Spinal cord (tissue), 10 donors: ENCODE results near the gene SLC12A3. TPM values are rescaled to one million over a fixed set of nuclear protein-coding genes. Genes with fewer than 3 reads are reported as not detected.

Experiments used
- DNase-seq, 6 donors: peaks; one replicate each; pipeline versions ENCODE4 v3.0.0 to v3.0.0-alpha.2; 2013 to 2015; ENCODE audit warnings: low spot score in 6 of 6, low read depth in 4 of 6
- H3K27ac ChIP-seq: one replicate; pipeline ENCODE4 v1.5.1; 2013; ENCODE audit warnings: low read depth, low read length, control low read depth
- H3K27me3 ChIP-seq: one replicate; pipeline ENCODE4 v1.6.1; 2013; ENCODE audit warnings: low read length; ENCODE audit not compliant: control insufficient read depth, insufficient read depth
- H3K36me3 ChIP-seq: one replicate; pipeline ENCODE4 v1.6.1; 2013; ENCODE audit warnings: low read length; ENCODE audit not compliant: control insufficient read depth, insufficient read depth
- H3K4me1 ChIP-seq: one replicate; pipeline ENCODE4 v1.6.1; 2013; ENCODE audit warnings: low read length; ENCODE audit not compliant: control insufficient read depth, insufficient read depth
- H3K4me3 ChIP-seq: one replicate; pipeline ENCODE4 v1.5.1; 2013; ENCODE audit warnings: low read depth, low read length, control low read depth
- H3K9me3 ChIP-seq: one replicate; pipeline ENCODE4 v1.6.1; 2013; ENCODE audit warnings: low read length; ENCODE audit not compliant: control insufficient read depth, insufficient read depth
- WGBS: methylation state at CpG from one replicate; pipeline ENCODE4 v1.1.5; 2013; ENCODE audit warnings: missing lambda C conversion rate; ENCODE audit not compliant: insufficient coverage; 5-methylcytosine and 5-hydroxymethylcytosine counted together
- polyA plus RNA-seq, 2 donors: library from polyadenylated mRNA; unstranded; fragments of 120-200 nt; gene quantifications; one replicate each; pipeline ENCODE4 v1.2.1, GENCODE V29; 2013; ENCODE audit not compliant: insufficient read length in 2 of 2
- total RNA-seq, 2 donors: library from RNA; depleted of rRNA in 1 of 2; stranded (reverse); fragments of 120-200 nt in 1 of 2; fragments of >200 nt in 1 of 2; gene quantifications; one replicate each; pipeline versions ENCODE4 v1.2.3 to v1.2.4, GENCODE V29; 2013 to 2014
- donor health status: healthy.

SLC12A3 gene
- total and polyA plus RNA-seq, 4 donors = 0.11 to 0.22 (median 0.15) TPM

- H3K36me3 ChIP-seq = no peaks in the 10 kb centered on the region
- no peak overlapping the region for H3K27ac ChIP-seq
- no peaks in the 10 kb centered on the region for H3K27me3 ChIP-seq
- 75% methylated on average over 3 of the region's 3 CpGs for WGBS
- no peaks in the 10 kb centered on the region for H3K9me3 ChIP-seq
- no peak for DNase-seq
- no peaks in the 10 kb centered on the region for H3K4me1 ChIP-seq
- H3K4me3 ChIP-seq = no peak overlapping the region
Observed at GRCh38 chr16:56896244-56896643, 31.2 kb downstream of the SLC12A3 start.

GRCh38 chr16:56897026-56897799 lies 32.2 kb downstream of the SLC12A3 start:
- Histone ChIP-seq H3K9me3 (no peaks in the 10 kb centered on the region), H3K27ac (no peak overlapping the region), H3K36me3 (no peaks in the 10 kb centered on the region), H3K4me3 (no peak overlapping the region), H3K27me3 (no peaks in the 10 kb centered on the region), H3K4me1 (no peaks in the 10 kb centered on the region)
- DNase-seq = no peak
- 93% methylated on average over 4 of the region's 8 CpGs for WGBS

- Histone ChIP-seq H3K4me3 (no peak overlapping the region), H3K36me3 (no peaks in the 10 kb centered on the region), H3K4me1 (no peaks in the 10 kb centered on the region), H3K27me3 (no peaks in the 10 kb centered on the region), H3K9me3 (no peaks in the 10 kb centered on the region), H3K27ac (no peak overlapping the region)
- 100% methylated on average over 3 of the region's 8 CpGs for WGBS
- DNase-seq = no peak
Observed at GRCh38 chr16:56898847-56899246, 33.8 kb downstream of the SLC12A3 start.

GRCh38 chr16:56903866-56904265 lies 38.9 kb downstream of the SLC12A3 start:
- no peaks in the 10 kb centered on the region for H3K4me1 ChIP-seq
- no peaks in the 10 kb centered on the region for H3K36me3 ChIP-seq
- no peaks in the 10 kb centered on the region for H3K27me3 ChIP-seq
- no CpG with 5 or more reads among the region's 2 CpGs for WGBS
- no peak overlapping the region for H3K27ac ChIP-seq
- no peak overlapping the region for H3K4me3 ChIP-seq
- no peaks in the 10 kb centered on the region for H3K9me3 ChIP-seq
- no peak for DNase-seq

- no peak for DNase-seq
- Histone ChIP-seq H3K4me1 (peaks cover 7% of the 10 kb centered on the region), H3K9me3 (no peaks in the 10 kb centered on the region), H3K4me3 (no peak overlapping the region), H3K36me3 (no peaks in the 10 kb centered on the region), H3K27ac (no peak overlapping the region), H3K27me3 (no peaks in the 10 kb centered on the region)
- 100% methylated on average over 1 of the region's 3 CpGs for WGBS
Observed at GRCh38 chr16:56907401-56907800, 42.4 kb downstream of the SLC12A3 start.

GRCh38 chr16:56909527-56909979 lies 44.5 kb downstream of the SLC12A3 start:
- Histone ChIP-seq H3K4me1 (peaks cover 17% of the 10 kb centered on the region), H3K9me3 (no peaks in the 10 kb centered on the region), H3K36me3 (no peaks in the 10 kb centered on the region), H3K27ac (peak overlapping the region; percentile 38), H3K27me3 (no peaks in the 10 kb centered on the region), H3K4me3 (no peak overlapping the region)
- DNase-seq = no peak
- WGBS = 46% methylated on average over 7 of the region's 7 CpGs

GRCh38 chr16:56910112-56910511 lies 45.1 kb downstream of the SLC12A3 start:
- no CpG with 5 or more reads among the region's 5 CpGs for WGBS
- H3K4me3 ChIP-seq = no peak overlapping the region
- no peaks in the 10 kb centered on the region for H3K27me3 ChIP-seq
- no peaks in the 10 kb centered on the region for H3K9me3 ChIP-seq
- no peaks in the 10 kb centered on the region for H3K36me3 ChIP-seq
- peak overlapping the region; percentile 38 for H3K27ac ChIP-seq
- no peak for DNase-seq
- H3K4me1 ChIP-seq = peaks cover 23% of the 10 kb centered on the region

- no peaks in the 10 kb centered on the region for H3K36me3 ChIP-seq
Observed at GRCh38 chr16:56910654-56911539, 45.9 kb downstream of the SLC12A3 start.

GRCh38 chr16:56911771-56912571 lies 47.0 kb downstream of the SLC12A3 start:
- peak overlapping the region; percentile 1 for H3K27ac ChIP-seq
- H3K9me3 ChIP-seq = no peaks in the 10 kb centered on the region
- H3K36me3 ChIP-seq = no peaks in the 10 kb centered on the region
- H3K4me1 ChIP-seq = peaks cover 36% of the 10 kb centered on the region
- DNase-seq = no peak
- no peak overlapping the region for H3K4me3 ChIP-seq
- H3K27me3 ChIP-seq = no peaks in the 10 kb centered on the region
- 60% methylated on average over 20 of the region's 22 CpGs for WGBS

More at GRCh38 chr16:56910654-56911539, 45.9 kb downstream of the SLC12A3 start:
- DNase-seq = no peak
- Histone ChIP-seq H3K27me3 (no peaks in the 10 kb centered on the region), H3K4me1 (peaks cover 26% of the 10 kb centered on the region), H3K4me3 (no peak overlapping the region), H3K27ac (peak overlapping the region; percentile 12), H3K9me3 (no peaks in the 10 kb centered on the region)
- WGBS = 71% methylated on average over 12 of the region's 12 CpGs
